H1 (cell line): Measurements from ENCODE around the gene SFMBT2. TPM values are rescaled to one million over a fixed set of nuclear protein-coding genes. Genes with fewer than 3 reads are reported as not detected.

Source experiments
- CTCF ChIA-PET: fragments of 300-600 bp; sonication (Branson Sonifier 250); formaldehyde crosslinking; loops from one replicate; lab custom pipeline; 2021; ENCODE audit not compliant: partially characterized antibody; lab: Charles Lee
- POLR2A ChIA-PET: fragments of 300-600 bp; sonication (Branson Sonifier 250); formaldehyde crosslinking; loops from one replicate; lab custom pipeline; 2021; ENCODE audit warnings: inconsistent platforms; ENCODE audit not compliant: partially characterized antibody; lab: Charles Lee
- DNase-seq, 2 experiments: peaks; one replicate each; pipeline versions ENCODE4 v3.0.0 to v3.0.0-alpha.2; 2010 to 2022; ENCODE audit warnings: low spot score in 2 of 2, low read depth in 1 of 2, mixed read lengths in 1 of 2
- FAIRE-seq: peaks from 2 replicates; lab custom pipeline; 2011; peaks lifted over from hg19 to GRCh38; lab: Jason Lieb, UNC
- H2AFZ ChIP-seq: 2 replicates; pipeline ENCODE4 v1.8.1; 2012; ENCODE audit warnings: low read length, inconsistent platforms
- H2AK5ac ChIP-seq: 2 replicates; pipeline ENCODE4 v1.6.1; 2013; ENCODE audit warnings: low read depth, low read length
- H2BK120ac ChIP-seq: replicated peaks from 2 replicates; pipeline ENCODE3; 2013; ENCODE audit warnings: low read depth, low read length, inconsistent platforms
- H2BK12ac ChIP-seq: 2 replicates; pipeline ENCODE4 v1.6.1; 2013; ENCODE audit warnings: low read depth, low read length
- H2BK15ac ChIP-seq: 2 replicates; pipeline ENCODE4 v1.6.1; 2013; ENCODE audit warnings: low read length
- H2BK20ac ChIP-seq: 2 replicates; pipeline ENCODE4 v1.6.1; 2013; ENCODE audit warnings: low read length
- H2BK5ac ChIP-seq: 2 replicates; pipeline ENCODE4 v1.6.1; 2013; ENCODE audit warnings: low read depth, low read length
- H3K14ac ChIP-seq: 2 replicates; pipeline ENCODE4 v1.6.1; 2013; ENCODE audit warnings: inconsistent platforms; ENCODE audit not compliant: insufficient read length
- H3K18ac ChIP-seq: 2 replicates; pipeline ENCODE4 v1.6.1; 2013; ENCODE audit warnings: low read length; ENCODE audit errors: extremely low read depth
- H3K23ac ChIP-seq: 2 replicates; pipeline ENCODE4 v1.6.1; 2013; ENCODE audit warnings: inconsistent platforms; ENCODE audit not compliant: insufficient read length
- H3K23me2 ChIP-seq: 2 replicates; pipeline ENCODE4 v1.6.1; 2013; ENCODE audit warnings: low read depth, low read length
- H3K27ac ChIP-seq: 2 replicates; pipeline ENCODE4 v1.6.1; 2011; ENCODE audit warnings: low read depth, low read length, inconsistent platforms
- H3K27me3 ChIP-seq, 4 experiments: replicated peaks in 1 of 4; 1 replicate in 1 of 4; 2 replicates in 3 of 4; pipeline versions ENCODE4 v1.6.1 to v1.8.1; 2011 to 2013; ENCODE audit warnings: low read length in 3 of 4, mild to moderate bottlenecking in 3 of 4, inconsistent platforms in 2 of 4, mixed read lengths in 2 of 4, moderate library complexity in 1 of 4; ENCODE audit not compliant: control insufficient read depth in 3 of 4, insufficient read depth in 3 of 4; ENCODE audit errors: extremely low read depth in 1 of 4
- H3K36me3 ChIP-seq, 4 experiments: 2 replicates each; pipeline versions ENCODE4 v1.6.1 to v1.8.1; 2011 to 2013; ENCODE audit warnings: mild to moderate bottlenecking in 4 of 4, low read length in 3 of 4, moderate library complexity in 2 of 4, control low read depth in 1 of 4, inconsistent platforms in 1 of 4; ENCODE audit not compliant: insufficient read depth in 4 of 4, control insufficient read depth in 2 of 4
- H3K4ac ChIP-seq: replicated peaks from 2 replicates; pipeline ENCODE3; 2013; ENCODE audit warnings: low read length, low read depth, mixed read lengths, inconsistent platforms; ENCODE audit not compliant: insufficient read length
- H3K4me1 ChIP-seq, 4 experiments: replicated peaks in 1 of 4; 1 replicate in 1 of 4; 2 replicates in 3 of 4; pipeline versions ENCODE4 v1.6.1 to v1.8.1; 2011 to 2013; ENCODE audit warnings: low read length in 3 of 4, inconsistent platforms in 2 of 4, mixed read lengths in 1 of 4; ENCODE audit not compliant: insufficient read depth in 4 of 4, control insufficient read depth in 3 of 4
- H3K4me2 ChIP-seq, 2 experiments: 2 replicates each; pipeline versions ENCODE4 v1.6.1 to v1.8.1; 2011 to 2013; ENCODE audit warnings: low read depth in 2 of 2, low read length in 2 of 2, control low read depth in 1 of 2, inconsistent platforms in 1 of 2, mild to moderate bottlenecking in 1 of 2; ENCODE audit not compliant: insufficient read depth in 1 of 2
- H3K4me3 ChIP-seq, 4 experiments: fragments of 200-600, 300-600 bp in 1 of 4; sonication (generic), shearing (Covaris generic), sonication (Bioruptor Twin) in 1 of 4; 2 replicates each; pipeline versions ENCODE4 v1.5.1 to v1.8.1; 2011 to 2016; ENCODE audit warnings: low read length in 4 of 4, low read depth in 3 of 4, control low read depth in 2 of 4, inconsistent platforms in 2 of 4, mild to moderate bottlenecking in 2 of 4, mixed read lengths in 1 of 4, moderate library complexity in 1 of 4; ENCODE audit not compliant: insufficient read depth in 2 of 4; ENCODE audit errors: extremely low read depth in 1 of 4
- H3K56ac ChIP-seq: replicated peaks from 2 replicates; pipeline ENCODE3; 2013; ENCODE audit warnings: low read depth, mild to moderate bottlenecking, mixed read lengths, low read length, inconsistent platforms; ENCODE audit not compliant: insufficient read length
- H3K79me1 ChIP-seq: 2 replicates; pipeline ENCODE4 v1.6.1; 2013; ENCODE audit warnings: low read depth, low read length, control low read depth
- H3K79me2 ChIP-seq, 2 experiments: 2 replicates each; pipeline versions ENCODE4 v1.6.1 to v1.8.1; 2012 to 2013; ENCODE audit warnings: low read length in 2 of 2, mild to moderate bottlenecking in 2 of 2, inconsistent platforms in 1 of 2; ENCODE audit not compliant: insufficient read depth in 2 of 2, control insufficient read depth in 1 of 2
- H3K9ac ChIP-seq, 4 experiments: replicated peaks in 1 of 4; 1 replicate in 1 of 4; 2 replicates in 3 of 4; pipeline versions ENCODE4 v1.6.1 to v1.8.1; 2011 to 2013; ENCODE audit warnings: low read depth in 3 of 4, low read length in 3 of 4, control low read depth in 2 of 4, mild to moderate bottlenecking in 2 of 4, moderate library complexity in 2 of 4, inconsistent platforms in 1 of 4; ENCODE audit errors: extremely low read depth in 1 of 4
- H3K9me3 ChIP-seq, 2 experiments: 2 replicates each; pipeline versions ENCODE4 v1.6.1 to v1.8.1; 2012 to 2013; ENCODE audit warnings: mild to moderate bottlenecking in 2 of 2, moderate library complexity in 2 of 2, control low read depth in 1 of 2, inconsistent platforms in 1 of 2, low read depth in 1 of 2, low read length in 1 of 2, mixed read lengths in 1 of 2; ENCODE audit not compliant: insufficient read depth in 2 of 2
- H4K20me1 ChIP-seq, 2 experiments: replicated peaks in 1 of 2; 2 replicates each; pipeline versions ENCODE3 to v1.8.1; 2011 to 2013; ENCODE audit warnings: inconsistent platforms in 2 of 2, low read length in 2 of 2, mild to moderate bottlenecking in 1 of 2; ENCODE audit not compliant: insufficient read depth in 2 of 2, control insufficient read depth in 1 of 2
- H4K5ac ChIP-seq: 2 replicates; pipeline ENCODE4 v1.6.1; 2013; ENCODE audit warnings: low read length, low read depth, mixed read lengths, inconsistent platforms; ENCODE audit not compliant: insufficient read length
- H4K8ac ChIP-seq: 2 replicates; pipeline ENCODE4 v1.8.0; 2013; ENCODE audit warnings: mild to moderate bottlenecking, moderate library complexity, low read length, inconsistent platforms; ENCODE audit not compliant: insufficient read depth; ENCODE audit errors: extremely low read depth
- H4K91ac ChIP-seq: replicated peaks from 2 replicates; pipeline ENCODE3; 2013; ENCODE audit warnings: low read length, mixed read lengths, inconsistent platforms; ENCODE audit not compliant: insufficient read length
- CREB1 ChIP-seq: IDR thresholded peaks from 2 replicates; pipeline ENCODE4 v1.6.1; 2012; ENCODE audit warnings: inconsistent platforms
- HDAC6 ChIP-seq: IDR thresholded peaks from one replicate; pipeline ENCODE4 v1.7.1; 2012; ENCODE audit warnings: low read depth, mild to moderate bottlenecking, inconsistent platforms, low read length, moderate library complexity
- JUN ChIP-seq: IDR thresholded peaks from 2 replicates; pipeline ENCODE4 v1.6.1; 2011; ENCODE audit warnings: low read depth, mild to moderate bottlenecking, improper control_type of control experiment, low read length
- KDM5A ChIP-seq: fragments of 200-600 bp; IDR thresholded peaks from 2 replicates; pipeline ENCODE4 v1.7.1; 2012; ENCODE audit warnings: mild to moderate bottlenecking, low read length, inconsistent platforms, mixed read lengths
- WGBS, 2 experiments: shearing (Covaris generic) in 1 of 2; methylation state at CpG; one replicate each; pipeline versions ENCODE4 v1.1.6 to v1.1.7; 2013 to 2015; ENCODE audit warnings: low lambda C conversion rate in 2 of 2, mixed read lengths in 2 of 2, inconsistent platforms in 1 of 2, low coverage in 1 of 2, missing lambda C conversion rate in 1 of 2; ENCODE audit not compliant: insufficient replicate concordance in 2 of 2, insufficient coverage in 1 of 2, insufficient read length in 1 of 2; ENCODE audit errors: extremely low coverage in 1 of 2, missing lambda C conversion rate in 1 of 2; 5-methylcytosine and 5-hydroxymethylcytosine counted together
- polyA plus RNA-seq, 7 experiments: library from polyadenylated mRNA; depleted of rRNA in 3 of 7; stranded (reverse) in 5 of 7; unstranded in 2 of 7; fragments of >200 nt in 5 of 7; fragments of 200-250 nt in 2 of 7; gene quantifications; 1 replicate in 5 of 7; 2 replicates in 1 of 7; 4 replicates in 1 of 7; pipeline versions ENCODE4 v1.2.1 to v1.2.3, GENCODE V29; 2011 to 2013; ENCODE audit warnings: missing spikeins in 2 of 7, mixed read lengths in 2 of 7
- total RNA-seq: library from RNA; stranded (reverse); fragmentation: NEBNext Ultra II Directional; extraction: Animal tissue kit (Norgen Biotek cat#: 25700); gene quantifications from 2 replicates; pipeline ENCODE4 v1.2.1, GENCODE V29; 2021
- TF ChIP-seq, protein P1 (sequence below): IDR thresholded peaks from 2 replicates; pipeline ENCODE4 v1.6.1; 2012; ENCODE audit warnings: low read length, inconsistent platforms

The SFMBT2 gene
- total and polyA plus RNA-seq, 2 of the 8 experiments (the other 6 are each of a cell fraction or from before 2014, with no cell fraction given) = 2.9 to 11.0 TPM

DNA sequence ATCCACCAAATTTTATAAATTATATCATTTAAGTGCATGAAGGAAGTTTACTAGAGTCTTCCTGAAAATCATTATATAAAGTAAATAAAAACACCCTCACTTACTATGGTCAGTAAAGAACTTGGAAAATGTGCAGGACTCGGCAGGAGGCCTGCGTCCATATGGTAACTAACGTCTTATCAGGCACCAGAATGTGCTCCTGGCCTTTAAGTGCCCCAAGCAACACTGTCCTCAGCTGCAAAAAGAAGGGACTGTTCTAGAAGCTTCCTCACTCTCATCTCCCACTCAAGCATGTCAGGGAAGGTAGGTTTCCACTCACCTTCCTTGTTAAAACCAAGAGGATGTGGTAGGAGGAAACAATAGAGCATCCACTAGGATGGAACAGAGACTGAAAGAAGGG, 11.3 kb downstream of the SFMBT2 start:
- H3K18ac ChIP-seq = no peak overlapping the region
- POLR2A ChIA-PET = interaction anchor here (0.6 kb wide), 1 partner anchor 525 kb away, joined by 3 read pairs; no protein-coding TSS in a partner anchor
- H3K23me2 ChIP-seq = no peaks in the 10 kb centered on the region
- CTCF ChIA-PET = interaction anchor here (0.7 to 1.1 kb wide), 2 partner anchors 11 to 480 kb away, joined by 3 to 5 read pairs; partner anchors contain the start of gene SFMBT2
- H3K36me3 ChIP-seq = no peaks in the 10 kb centered on the region
- H4K8ac ChIP-seq = no peak overlapping the region
- H2BK15ac ChIP-seq = no peak overlapping the region
- H3K79me1 ChIP-seq = peaks cover 7% of the 10 kb centered on the region
- H3K4me1 ChIP-seq = no peaks in the 10 kb centered on the region; a peak in 1 of 7 replicates
- H3K56ac ChIP-seq = no peak overlapping the region
- H4K5ac ChIP-seq = no peak overlapping the region
- H4K20me1 ChIP-seq = peaks cover 4% of the 10 kb centered on the region in 2 experiments
- no peak overlapping the region for H3K4me2 ChIP-seq
- no peak overlapping the region for H3K23ac ChIP-seq
- no peak overlapping the region for H2BK12ac ChIP-seq
- H3K9me3 ChIP-seq = no peaks in the 10 kb centered on the region
- H2AK5ac ChIP-seq = no peak overlapping the region
- no peak overlapping the region for H2BK20ac ChIP-seq
- H3K27ac ChIP-seq = no peak overlapping the region
- H2BK120ac ChIP-seq = no peak overlapping the region
- no peak overlapping the region for H3K4ac ChIP-seq
- no peak overlapping the region for H2BK5ac ChIP-seq
- no peak overlapping the region for H3K4me3 ChIP-seq
- H3K14ac ChIP-seq = no peak overlapping the region
- 92% methylated on average over 3 of the region's 3 CpGs; no CpG with 5 or more reads in 1 of the 2 experiments for WGBS, 2 experiments
- no peak for DNase-seq
- TF ChIP-seq KDM5A (no peak), JUN (no peak), CREB1 (no peak), HDAC6 (no peak)
- TF ChIP-seq, protein P1, sequence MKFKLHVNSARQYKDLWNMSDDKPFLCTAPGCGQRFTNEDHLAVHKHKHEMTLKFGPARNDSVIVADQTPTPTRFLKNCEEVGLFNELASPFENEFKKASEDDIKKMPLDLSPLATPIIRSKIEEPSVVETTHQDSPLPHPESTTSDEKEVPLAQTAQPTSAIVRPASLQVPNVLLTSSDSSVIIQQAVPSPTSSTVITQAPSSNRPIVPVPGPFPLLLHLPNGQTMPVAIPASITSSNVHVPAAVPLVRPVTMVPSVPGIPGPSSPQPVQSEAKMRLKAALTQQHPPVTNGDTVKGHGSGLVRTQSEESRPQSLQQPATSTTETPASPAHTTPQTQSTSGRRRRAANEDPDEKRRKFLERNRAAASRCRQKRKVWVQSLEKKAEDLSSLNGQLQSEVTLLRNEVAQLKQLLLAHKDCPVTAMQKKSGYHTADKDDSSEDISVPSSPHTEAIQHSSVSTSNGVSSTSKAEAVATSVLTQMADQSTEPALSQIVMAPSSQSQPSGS = no peak
- no peak overlapping the region for H3K9ac ChIP-seq
- H3K27me3 ChIP-seq = no peaks in the 10 kb centered on the region
- H3K79me2 ChIP-seq = peaks cover 0 to 75% of the 10 kb centered on the region in 2 experiments; a peak in 3 of 4 replicates
- no peak for FAIRE-seq
- H2AFZ ChIP-seq = no peak overlapping the region
- H4K91ac ChIP-seq = no peak overlapping the region
